ENCODE results near the gene LRRN3. TPM values are rescaled to one million over a fixed set of nuclear protein-coding genes. Genes with fewer than 3 reads are reported as not detected.

LRRN3 gene
- total and polyA plus RNA-seq, 7 donors: 0.41 to 3.3 (median 0.76) TPM; not detected in 2

DNA sequence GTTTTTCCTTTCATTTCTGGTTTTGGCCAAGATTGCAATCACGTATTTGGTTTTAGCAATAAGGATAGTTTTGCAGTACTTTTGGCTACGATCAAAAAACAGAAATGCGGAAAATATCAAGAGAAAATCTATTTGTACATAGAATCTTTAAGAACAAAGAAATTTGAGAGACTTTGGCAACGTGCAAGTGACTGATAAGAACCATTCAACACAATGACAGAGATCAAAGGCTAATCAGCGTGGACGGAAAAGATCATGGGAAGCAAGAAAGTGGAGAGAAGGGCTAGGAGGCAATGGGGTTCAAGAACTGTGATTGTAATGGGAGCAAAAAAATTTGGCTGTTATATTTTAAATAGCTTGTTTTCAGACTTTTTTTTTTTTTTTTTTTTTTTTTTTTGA lies 16.2 kb upstream of the LRRN3 start:
- Histone ChIP-seq H3K27ac (no peak overlapping the region), H3K36me3 (no peaks in the 10 kb centered on the region), H3K4me1 (no peaks in the 10 kb centered on the region), H3K27me3 (no peaks in the 10 kb centered on the region), H3K9me3 (no peaks in the 10 kb centered on the region), H3K4me3 (no peak overlapping the region)
- TF ChIP-seq, protein P1, sequence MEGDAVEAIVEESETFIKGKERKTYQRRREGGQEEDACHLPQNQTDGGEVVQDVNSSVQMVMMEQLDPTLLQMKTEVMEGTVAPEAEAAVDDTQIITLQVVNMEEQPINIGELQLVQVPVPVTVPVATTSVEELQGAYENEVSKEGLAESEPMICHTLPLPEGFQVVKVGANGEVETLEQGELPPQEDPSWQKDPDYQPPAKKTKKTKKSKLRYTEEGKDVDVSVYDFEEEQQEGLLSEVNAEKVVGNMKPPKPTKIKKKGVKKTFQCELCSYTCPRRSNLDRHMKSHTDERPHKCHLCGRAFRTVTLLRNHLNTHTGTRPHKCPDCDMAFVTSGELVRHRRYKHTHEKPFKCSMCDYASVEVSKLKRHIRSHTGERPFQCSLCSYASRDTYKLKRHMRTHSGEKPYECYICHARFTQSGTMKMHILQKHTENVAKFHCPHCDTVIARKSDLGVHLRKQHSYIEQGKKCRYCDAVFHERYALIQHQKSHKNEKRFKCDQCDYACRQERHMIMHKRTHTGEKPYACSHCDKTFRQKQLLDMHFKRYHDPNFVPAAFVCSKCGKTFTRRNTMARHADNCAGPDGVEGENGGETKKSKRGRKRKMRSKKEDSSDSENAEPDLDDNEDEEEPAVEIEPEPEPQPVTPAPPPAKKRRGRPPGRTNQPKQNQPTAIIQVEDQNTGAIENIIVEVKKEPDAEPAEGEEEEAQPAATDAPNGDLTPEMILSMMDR (IDR thresholded peaks at IDR 0.05): no peak
- TF ChIP-seq POLR2AphosphoS5 (IDR thresholded peaks at IDR 0.05): no peak
- TF ChIP-seq EP300 (IDR thresholded peaks at IDR 0.05): no peak
- TF ChIP-seq POLR2A (IDR thresholded peaks at IDR 0.05): no peak
- no peak for DNase-seq
- intact Hi-C loops (cut with DNase I): no loop called here
- WGBS, 2 donors: 68 to 81% methylated on average over 6 of the region's 6 CpGs

- Histone ChIP-seq H3K4me3 (no peak overlapping the region), H3K4me1 (no peaks in the 10 kb centered on the region), H3K36me3 (no peaks in the 10 kb centered on the region), H3K27me3 (no peaks in the 10 kb centered on the region), H3K27ac (no peak overlapping the region), H3K9me3 (no peaks in the 10 kb centered on the region)
- DNase-seq: no peak
- WGBS, 2 donors: 90 to 93% methylated on average over 5 of the region's 5 CpGs
- no peak for TF ChIP-seq POLR2A (IDR thresholded peaks at IDR 0.05)
- TF ChIP-seq POLR2AphosphoS5 (IDR thresholded peaks at IDR 0.05): no peak
- TF ChIP-seq EP300 (IDR thresholded peaks at IDR 0.05): no peak
- TF ChIP-seq, protein P1 (IDR thresholded peaks at IDR 0.05): no peak
- intact Hi-C loops (cut with DNase I): no loop called here
Measured at GRCh38 chr7:111075498-111075897, 15.4 kb upstream of the LRRN3 start.

DNA sequence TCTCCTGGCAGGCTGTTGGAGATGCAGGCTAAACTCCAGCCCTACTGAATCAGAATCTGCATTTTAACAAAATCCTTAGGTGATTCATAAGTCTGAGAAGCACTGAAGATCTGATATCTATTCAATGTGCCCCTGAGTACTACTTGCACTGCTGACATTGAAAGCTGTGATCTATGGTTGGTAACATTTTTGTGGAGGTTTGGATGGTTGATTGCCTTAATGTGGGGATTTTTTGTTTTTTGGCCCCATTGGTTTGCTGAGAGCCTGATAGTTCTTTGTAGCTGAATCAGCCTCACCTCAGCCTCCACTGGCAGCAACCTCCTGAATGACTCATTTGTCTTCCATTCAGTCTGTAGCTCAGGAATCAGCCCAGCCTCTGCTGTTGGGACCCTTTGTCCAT lies 14.7 kb upstream of the LRRN3 start:
- intact Hi-C loops (cut with DNase I): no loop called here
- no peaks in the 10 kb centered on the region for H3K27me3 ChIP-seq
- H3K4me3 ChIP-seq: no peak overlapping the region
- no peaks in the 10 kb centered on the region for H3K4me1 ChIP-seq
- H3K27ac ChIP-seq: no peak overlapping the region
- TF ChIP-seq POLR2A (IDR thresholded peaks at IDR 0.05) (no peak), EP300 (IDR thresholded peaks at IDR 0.05) (no peak), POLR2AphosphoS5 (IDR thresholded peaks at IDR 0.05) (no peak)
- TF ChIP-seq, protein P1 (IDR thresholded peaks at IDR 0.05): no peak
- no peak for DNase-seq
- no peaks in the 10 kb centered on the region for H3K36me3 ChIP-seq
- no peaks in the 10 kb centered on the region for H3K9me3 ChIP-seq

- Histone ChIP-seq H3K9me3 (no peaks in the 10 kb centered on the region), H3K27ac (no peak overlapping the region), H3K36me3 (no peaks in the 10 kb centered on the region), H3K4me1 (no peaks in the 10 kb centered on the region), H3K27me3 (no peaks in the 10 kb centered on the region), H3K4me3 (no peak overlapping the region)
- DNase-seq: no peak
- WGBS, 2 donors: 96 to 100% methylated on average over 2 of the region's 2 CpGs
- intact Hi-C loops (cut with DNase I): no loop called here
- TF ChIP-seq EP300 (IDR thresholded peaks at IDR 0.05) (no peak), POLR2A (IDR thresholded peaks at IDR 0.05) (no peak), POLR2AphosphoS5 (IDR thresholded peaks at IDR 0.05) (no peak)
- TF ChIP-seq, protein P1 (IDR thresholded peaks at IDR 0.05): no peak
Measured at GRCh38 chr7:111077001-111077400, 13.9 kb upstream of the LRRN3 start.

DNA sequence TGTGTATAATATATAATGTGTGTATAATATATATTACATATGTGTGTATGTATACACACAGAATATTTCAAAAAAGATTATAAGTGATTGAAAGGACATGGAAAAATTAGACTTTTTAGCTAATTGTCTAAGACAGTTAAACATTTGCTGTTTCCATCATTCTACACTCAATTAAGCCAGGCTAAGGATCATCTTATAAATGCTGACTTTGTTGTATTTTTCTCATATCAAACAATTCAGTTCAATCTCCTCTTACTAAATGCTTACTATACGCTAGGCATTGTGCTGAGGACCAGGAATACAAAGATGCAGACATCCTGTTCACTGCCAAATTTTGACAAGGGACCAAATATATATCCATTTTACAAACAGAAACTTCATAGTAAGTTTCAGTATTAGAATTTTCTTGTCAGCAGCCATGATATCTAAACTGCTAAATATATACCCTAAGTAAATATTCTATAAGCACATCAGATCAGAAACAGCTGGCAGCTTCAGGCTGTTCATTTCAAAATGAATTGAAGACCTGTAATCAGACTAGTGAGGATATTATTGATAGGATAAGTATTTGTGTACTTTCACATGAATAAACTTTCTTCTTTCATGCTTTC lies 10.3 kb upstream of the LRRN3 start:
- intact Hi-C loops (cut with DNase I): no loop called here
- no peaks in the 10 kb centered on the region for H3K9me3 ChIP-seq
- WGBS, 2 donors: 91 to 94% methylated on average over 1 of the region's 1 CpG
- TF ChIP-seq, protein P1 (IDR thresholded peaks at IDR 0.05): no peak
- TF ChIP-seq EP300 (IDR thresholded peaks at IDR 0.05) (no peak), POLR2A (IDR thresholded peaks at IDR 0.05) (no peak), POLR2AphosphoS5 (IDR thresholded peaks at IDR 0.05) (no peak)
- DNase-seq: no peak
- H3K27me3 ChIP-seq: no peaks in the 10 kb centered on the region
- no peak overlapping the region for H3K4me3 ChIP-seq
- no peak overlapping the region for H3K27ac ChIP-seq
- no peaks in the 10 kb centered on the region for H3K4me1 ChIP-seq
- H3K36me3 ChIP-seq: no peaks in the 10 kb centered on the region
